Measurements from ENCODE around the gene TWIST2. TPM values are rescaled to one million over a fixed set of nuclear protein-coding genes. Genes with fewer than 3 reads are reported as not detected.

The TWIST2 gene
- total and polyA plus RNA-seq, 11 donors = 0.39 to 10.9 (median 1.4) TPM

DNA sequence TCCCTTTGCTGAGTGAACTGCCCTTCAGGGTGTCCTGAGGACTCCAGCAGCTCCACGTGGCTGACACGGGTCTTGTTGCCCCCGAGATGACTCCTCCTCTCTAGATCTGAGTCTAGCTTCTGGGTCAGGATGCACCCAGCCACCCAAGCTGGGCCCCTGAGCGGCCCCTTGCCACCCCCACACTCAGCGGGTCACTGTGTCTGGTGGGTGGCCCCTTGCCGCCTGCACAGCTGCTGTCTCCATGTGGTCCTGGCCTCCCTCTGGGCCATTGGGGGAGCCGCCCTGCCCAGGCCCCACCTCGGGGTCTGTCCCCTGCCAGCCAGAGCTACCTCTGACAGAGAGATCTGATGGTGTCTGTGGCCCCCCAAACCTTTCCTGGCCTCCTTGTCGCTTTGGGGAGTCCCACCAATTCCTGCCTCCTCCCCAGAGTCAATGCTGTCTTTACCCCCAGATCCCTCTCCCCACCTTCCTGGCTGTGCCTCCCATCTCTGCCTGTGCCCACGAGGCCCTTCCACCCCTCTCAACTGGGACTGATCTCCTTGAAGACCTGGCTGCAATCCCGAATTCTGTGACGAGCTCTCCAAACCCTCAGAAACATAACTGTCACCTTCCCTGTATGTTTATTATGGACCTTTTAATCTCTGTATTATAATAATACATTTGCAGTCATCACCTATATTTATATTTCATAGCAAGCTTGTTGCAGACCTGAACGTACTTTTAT, 46.5 kb downstream of the TWIST2 start:
- intact Hi-C loops (cut with DNase I) = no loop called here
- no peak overlapping the region for H3K4me3 ChIP-seq
- H3K4me1 ChIP-seq = peaks cover 0 to 25% (median 4%) of the 10 kb centered on the region in 12 donors
- DNase-seq (no peak), ATAC-seq (no peak)
- peaks cover 0 to 4% (median 0%) of the 10 kb centered on the region in 9 donors for H3K27me3 ChIP-seq
- peak overlapping the region in 1 of 12 donors; percentile 66 for H3K27ac ChIP-seq
- TF ChIP-seq CTCF (IDR thresholded peaks at IDR 0.05) = no peak
- no peak for TF ChIP-seq POLR2A (IDR thresholded peaks at IDR 0.05)
- 68 to 81% (median 74%) methylated on average over 9 to 13 of the region's 13 CpGs for WGBS, 4 donors
- no peaks in the 10 kb centered on the region for H3K36me3 ChIP-seq
- no peaks in the 10 kb centered on the region for H3K9me3 ChIP-seq

- ATAC-seq = peak in 3 of 4 donors; percentile 22 to 54 (median 45)
- Histone ChIP-seq H3K27ac (peak overlapping the region in 2 of 12 donors; percentile 6 to 55), H3K4me1 (peaks cover 0 to 25% (median 4%) of the 10 kb centered on the region in 12 donors), H3K27me3 (peaks cover 0 to 5% (median 0%) of the 10 kb centered on the region in 9 donors), H3K4me3 (no peak overlapping the region), H3K9me3 (no peaks in the 10 kb centered on the region), H3K36me3 (no peaks in the 10 kb centered on the region)
- intact Hi-C loops (cut with DNase I) = no loop called here
- no peak for DNase-seq
- TF ChIP-seq CTCF (IDR thresholded peaks at IDR 0.05) = no peak
- no peak for TF ChIP-seq POLR2A (IDR thresholded peaks at IDR 0.05)
- WGBS, 4 donors = 73 to 84% (median 80%) methylated on average over 10 of the region's 10 CpGs
These were observed 47.0 kb downstream of the TWIST2 start for GRCh38 chr2:238894950-238895298.

DNA sequence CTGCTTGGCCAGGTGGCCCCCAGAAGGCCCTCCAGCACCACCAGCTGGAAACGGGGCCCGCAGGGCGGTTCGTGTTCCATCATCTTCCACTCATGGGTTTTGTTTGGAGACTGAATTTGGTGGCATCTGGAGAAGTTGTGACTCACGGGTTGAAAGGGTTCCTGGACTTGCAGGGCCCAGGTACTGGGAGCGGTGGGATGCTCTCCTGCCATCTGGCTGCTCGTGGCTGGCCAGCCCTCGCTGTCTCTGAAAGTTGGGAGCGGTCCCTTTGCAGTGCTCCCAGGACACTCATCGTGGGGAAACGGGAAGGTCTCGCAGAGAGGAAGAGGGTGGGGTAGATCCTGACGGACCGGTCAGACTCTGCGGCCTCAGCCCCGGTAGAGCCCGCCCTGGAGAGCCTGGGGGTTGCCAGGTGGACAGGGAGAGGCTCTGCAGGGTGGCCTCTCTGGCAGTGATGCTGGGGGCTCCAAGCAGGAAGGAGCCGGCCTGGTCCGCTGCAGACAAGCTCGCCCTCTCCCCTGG, 47.5 kb downstream of the TWIST2 start:
- Histone ChIP-seq H3K4me3 (peak overlapping the region in 2 of 12 donors; percentile 12 to 22), H3K9me3 (no peaks in the 10 kb centered on the region), H3K4me1 (peaks cover 0 to 25% (median 4%) of the 10 kb centered on the region in 12 donors), H3K27me3 (peaks cover 0 to 5% (median 0%) of the 10 kb centered on the region in 9 donors), H3K36me3 (no peaks in the 10 kb centered on the region), H3K27ac (peak overlapping the region in 4 of 12 donors; percentile 6 to 55 (median 30))
- no peak for DNase-seq
- 44 to 61% (median 58%) methylated on average over 7 to 20 of the region's 20 CpGs for WGBS, 4 donors
- TF ChIP-seq POLR2A (IDR thresholded peaks at IDR 0.05) (no peak), CTCF (IDR thresholded peaks at IDR 0.05) (no peak)
- intact Hi-C loops (cut with DNase I) = no loop called here
- ATAC-seq = peak in 3 of 4 donors; percentile 5 to 21 (median 20)

DNA sequence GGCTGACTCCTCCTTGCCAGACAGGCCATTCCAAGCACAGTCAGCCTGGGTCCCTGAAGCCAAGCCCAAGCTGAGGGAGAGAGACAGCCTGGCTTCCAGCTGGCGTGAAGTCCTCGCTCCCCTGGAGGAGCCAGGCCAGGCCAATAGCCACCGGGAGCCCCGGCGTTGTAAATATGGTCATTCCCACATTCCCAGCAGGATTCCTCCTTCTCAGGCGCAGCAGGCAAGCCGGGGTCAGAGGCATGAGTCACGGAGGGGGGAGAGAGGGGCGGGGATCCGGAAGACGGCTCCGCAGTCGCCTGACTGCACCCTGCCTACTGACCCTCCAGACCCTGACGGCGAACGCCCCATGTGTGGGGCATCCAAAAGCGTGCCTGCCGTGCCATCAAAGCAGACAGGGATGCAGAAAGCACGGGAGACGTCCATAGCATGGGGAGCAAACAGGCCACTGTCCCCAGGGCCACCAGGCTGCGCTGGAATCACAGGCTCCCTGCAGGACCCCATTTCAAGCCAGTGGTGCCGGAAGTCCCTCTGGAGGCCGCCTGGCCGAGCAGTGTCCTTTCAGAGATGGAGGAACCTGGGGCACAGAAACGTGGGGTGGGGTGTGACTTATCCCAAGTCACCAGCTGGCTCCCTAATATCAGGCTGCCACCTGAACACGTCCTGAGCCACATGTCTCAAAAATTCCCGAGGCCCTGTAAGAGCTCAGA, 48.2 kb downstream of the TWIST2 start:
- Histone ChIP-seq H3K4me1 (peaks cover 0 to 25% (median 4%) of the 10 kb centered on the region in 12 donors), H3K36me3 (no peaks in the 10 kb centered on the region), H3K27me3 (peaks cover 0 to 5% (median 0%) of the 10 kb centered on the region in 9 donors), H3K9me3 (no peaks in the 10 kb centered on the region), H3K27ac (peak overlapping the region in 3 of 12 donors; percentile 29 to 55 (median 31)), H3K4me3 (peak overlapping the region in 2 of 12 donors; percentile 12 to 22)
- ATAC-seq = peak in 3 of 4 donors; percentile 62 to 84 (median 73)
- DNase-seq = peak; percentile 32 to 84 (median 76)
- WGBS, 4 donors = 28 to 34% (median 32%) methylated on average over 12 to 27 of the region's 27 CpGs
- intact Hi-C loops (cut with DNase I) = no loop called here
- TF ChIP-seq CTCF (IDR thresholded peaks at IDR 0.05) = no peak
- TF ChIP-seq POLR2A (IDR thresholded peaks at IDR 0.05) = no peak
